Endodermal cell (in vitro differentiated cells): ENCODE results near the gene CMYA5. TPM values are rescaled to one million over a fixed set of nuclear protein-coding genes. Genes with fewer than 3 reads are reported as not detected.

Experiments used
- DNase-seq: peaks from one replicate; pipeline ENCODE4 v3.0.0-alpha.2; 2017
- H3K27ac ChIP-seq: 2 replicates; pipeline ENCODE4 v1.5.1; 2013; ENCODE audit warnings: mild to moderate bottlenecking, low read depth, low read length, moderate library complexity
- H3K27me3 ChIP-seq: 2 replicates; pipeline ENCODE4 v1.6.1; 2013; ENCODE audit warnings: mild to moderate bottlenecking, low read length, moderate library complexity; ENCODE audit not compliant: insufficient read depth, control insufficient read depth, poor library complexity, severe bottlenecking
- H3K36me3 ChIP-seq: 2 replicates; pipeline ENCODE4 v1.7.0; 2013; ENCODE audit warnings: mild to moderate bottlenecking, low read length, moderate library complexity; ENCODE audit not compliant: control insufficient read depth, insufficient read depth
- H3K4me1 ChIP-seq: one replicate; pipeline ENCODE4 v1.7.0; 2013; ENCODE audit warnings: low read length; ENCODE audit not compliant: control insufficient read depth, insufficient read depth
- H3K4me3 ChIP-seq: 2 replicates; pipeline ENCODE4 v1.5.1; 2013; ENCODE audit warnings: mild to moderate bottlenecking, low read length, moderate library complexity
- H3K9ac ChIP-seq: 2 replicates; pipeline ENCODE4 v1.6.1; 2013; ENCODE audit warnings: mild to moderate bottlenecking, low read length, moderate library complexity; ENCODE audit not compliant: poor library complexity, severe bottlenecking; ENCODE audit errors: extremely low read depth
- H3K9me3 ChIP-seq: 2 replicates; pipeline ENCODE4 v1.6.1; 2013; ENCODE audit warnings: mild to moderate bottlenecking, low read length, moderate library complexity; ENCODE audit not compliant: control insufficient read depth
- H3K27ac Mint-ChIP-seq: 2 replicates; pipeline ENCODE4 v1.8.0; 2020; ENCODE audit warnings: mixed read lengths
- H3K27me3 Mint-ChIP-seq: 2 replicates; pipeline ENCODE4 v1.8.0; 2021; ENCODE audit warnings: mild to moderate bottlenecking, mixed read lengths; ENCODE audit not compliant: insufficient read depth
- H3K36me3 Mint-ChIP-seq: 2 replicates; pipeline ENCODE4 v1.8.0; 2020; ENCODE audit warnings: low read depth, mixed read lengths
- H3K4me1 Mint-ChIP-seq: 2 replicates; pipeline ENCODE4 v1.8.0; 2020; ENCODE audit warnings: mixed read lengths
- H3K4me3 Mint-ChIP-seq: 2 replicates; pipeline ENCODE4 v1.8.0; 2020; ENCODE audit warnings: mild to moderate bottlenecking, moderate library complexity, mixed read lengths
- H3K9me3 Mint-ChIP-seq: 2 replicates; pipeline ENCODE4 v1.8.0; 2020; ENCODE audit warnings: mild to moderate bottlenecking, mixed read lengths
- CTCF ChIP-seq: fragments of 200-600 bp; sonication (generic); conservative IDR thresholded peaks from 2 replicates; pipeline ENCODE4 v1.5.0; 2021; ENCODE audit warnings: antibody characterized with exemption, mild to moderate bottlenecking
- WGBS, 2 experiments: methylation state at CpG; one replicate each; pipeline versions ENCODE4 v1.1.5 to v1.1.7; 2013; ENCODE audit warnings: missing lambda C conversion rate in 2 of 2, mixed read lengths in 1 of 2; ENCODE audit not compliant: insufficient coverage in 1 of 2, insufficient read length in 1 of 2; 5-methylcytosine and 5-hydroxymethylcytosine counted together
- total RNA-seq, 2 donors: library from RNA; stranded (reverse); fragmentation: NEBNext Ultra II Directional in 1 of 2; extraction: Animal tissue kit (Norgen Biotek cat#: 25700) in 1 of 2; gene quantifications; 2 replicates in 1 of 2; 3 replicates in 1 of 2; pipeline ENCODE4 v1.2.1, GENCODE V29; 2021

Gene CMYA5
- total RNA-seq, 2 donors from 2014 or later = 0.69 to 1.6 TPM

GRCh38 chr5:79820648-79821047 is 131.0 kb downstream of the CMYA5 start:
- no peaks in the 10 kb centered on the region for H3K9me3 ChIP-seq
- H3K27ac ChIP-seq = no peak overlapping the region
- WGBS, 2 experiments = 92 to 100% methylated on average over 5 of the region's 5 CpGs
- Mint-ChIP-seq H3K27ac (no peak overlapping the region), H3K9me3 (peaks cover 12% of the 10 kb centered on the region), H3K4me3 (no peak overlapping the region), H3K36me3 (no peaks in the 10 kb centered on the region), H3K27me3 (no peaks in the 10 kb centered on the region), H3K4me1 (no peaks in the 10 kb centered on the region)
- no peak overlapping the region for H3K9ac ChIP-seq
- no peak for TF ChIP-seq CTCF
- no peaks in the 10 kb centered on the region for H3K4me1 ChIP-seq
- H3K27me3 ChIP-seq = no peaks in the 10 kb centered on the region
- DNase-seq = no peak
- H3K36me3 ChIP-seq = no peaks in the 10 kb centered on the region
- no peak overlapping the region for H3K4me3 ChIP-seq

GRCh38 chr5:79824444-79824843 is 134.8 kb downstream of the CMYA5 start:
- Histone ChIP-seq H3K4me1 (no peaks in the 10 kb centered on the region), H3K9me3 (no peaks in the 10 kb centered on the region), H3K4me3 (no peak overlapping the region), H3K27me3 (no peaks in the 10 kb centered on the region), H3K36me3 (no peaks in the 10 kb centered on the region), H3K9ac (no peak overlapping the region), H3K27ac (no peak overlapping the region)
- no peaks in the 10 kb centered on the region for H3K27me3 Mint-ChIP-seq
- H3K4me1 Mint-ChIP-seq = no peaks in the 10 kb centered on the region
- WGBS, 2 experiments = 74 to 100% methylated on average over 1 to 2 of the region's 2 CpGs
- no peaks in the 10 kb centered on the region for H3K9me3 Mint-ChIP-seq
- H3K4me3 Mint-ChIP-seq = no peak overlapping the region
- DNase-seq = peak; percentile 24
- H3K27ac Mint-ChIP-seq = no peak overlapping the region
- TF ChIP-seq CTCF = no peak
- no peaks in the 10 kb centered on the region for H3K36me3 Mint-ChIP-seq

GRCh38 chr5:79825802-79826201 is 136.2 kb downstream of the CMYA5 start:
- Mint-ChIP-seq H3K9me3 (no peaks in the 10 kb centered on the region), H3K27me3 (peaks cover 4% of the 10 kb centered on the region), H3K4me1 (no peaks in the 10 kb centered on the region), H3K4me3 (no peak overlapping the region), H3K27ac (no peak overlapping the region), H3K36me3 (no peaks in the 10 kb centered on the region)
- no peak overlapping the region for H3K9ac ChIP-seq
- no peak overlapping the region for H3K27ac ChIP-seq
- no peaks in the 10 kb centered on the region for H3K36me3 ChIP-seq
- H3K4me1 ChIP-seq = no peaks in the 10 kb centered on the region
- 92% methylated on average over 1 of the region's 1 CpG; no CpG with 5 or more reads in 1 of the 2 experiments for WGBS, 2 experiments
- no peaks in the 10 kb centered on the region for H3K27me3 ChIP-seq
- no peak overlapping the region for H3K4me3 ChIP-seq
- H3K9me3 ChIP-seq = no peaks in the 10 kb centered on the region
- no peak for TF ChIP-seq CTCF
- DNase-seq = no peak
